Subcutaneous adipose tissue (tissue), 4 donors: ENCODE data around the gene ETS2. TPM values are rescaled to one million over a fixed set of nuclear protein-coding genes. Genes with fewer than 3 reads are reported as not detected.

Experiments used
- total RNA-seq, 4 donors: library from RNA; depleted of rRNA; stranded (reverse); fragments of >200 nt; gene quantifications; one replicate each; pipeline ENCODE4 v1.1.0, GENCODE V29; 2016
- TF ChIP-seq, protein P1 (sequence below): fragments of 450-650 bp; IDR thresholded peaks from one replicate; pipeline ENCODE4 v1.5.1; 2016; ENCODE audit warnings: low read depth, mild to moderate bottlenecking, control low read depth, antibody characterized with exemption, moderate library complexity

Gene ETS2
- total RNA-seq, 4 donors from 2014 or later: 53.5 to 68.7 (median 56.0) TPM

DNA sequence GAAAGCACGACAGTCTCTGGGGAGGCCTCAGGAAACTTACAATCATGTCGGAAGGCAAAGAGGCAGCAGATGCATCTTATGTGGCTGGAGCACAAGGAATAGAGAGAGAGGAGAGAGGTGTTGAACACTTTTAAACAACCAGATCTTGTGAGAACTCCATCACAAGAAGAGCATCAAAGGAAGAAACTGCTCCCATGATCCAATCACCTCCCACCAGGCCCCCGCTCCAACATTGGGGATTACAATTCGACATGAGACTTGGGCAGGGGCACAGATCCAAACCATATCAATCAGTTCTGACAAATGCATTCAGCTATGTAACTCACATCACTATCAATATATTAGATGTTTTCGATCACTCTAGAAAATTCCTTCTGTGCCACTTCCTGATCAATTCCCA, 37.6 kb downstream of the ETS2 start:
- TF ChIP-seq, protein P1, sequence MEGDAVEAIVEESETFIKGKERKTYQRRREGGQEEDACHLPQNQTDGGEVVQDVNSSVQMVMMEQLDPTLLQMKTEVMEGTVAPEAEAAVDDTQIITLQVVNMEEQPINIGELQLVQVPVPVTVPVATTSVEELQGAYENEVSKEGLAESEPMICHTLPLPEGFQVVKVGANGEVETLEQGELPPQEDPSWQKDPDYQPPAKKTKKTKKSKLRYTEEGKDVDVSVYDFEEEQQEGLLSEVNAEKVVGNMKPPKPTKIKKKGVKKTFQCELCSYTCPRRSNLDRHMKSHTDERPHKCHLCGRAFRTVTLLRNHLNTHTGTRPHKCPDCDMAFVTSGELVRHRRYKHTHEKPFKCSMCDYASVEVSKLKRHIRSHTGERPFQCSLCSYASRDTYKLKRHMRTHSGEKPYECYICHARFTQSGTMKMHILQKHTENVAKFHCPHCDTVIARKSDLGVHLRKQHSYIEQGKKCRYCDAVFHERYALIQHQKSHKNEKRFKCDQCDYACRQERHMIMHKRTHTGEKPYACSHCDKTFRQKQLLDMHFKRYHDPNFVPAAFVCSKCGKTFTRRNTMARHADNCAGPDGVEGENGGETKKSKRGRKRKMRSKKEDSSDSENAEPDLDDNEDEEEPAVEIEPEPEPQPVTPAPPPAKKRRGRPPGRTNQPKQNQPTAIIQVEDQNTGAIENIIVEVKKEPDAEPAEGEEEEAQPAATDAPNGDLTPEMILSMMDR: no peak

DNA sequence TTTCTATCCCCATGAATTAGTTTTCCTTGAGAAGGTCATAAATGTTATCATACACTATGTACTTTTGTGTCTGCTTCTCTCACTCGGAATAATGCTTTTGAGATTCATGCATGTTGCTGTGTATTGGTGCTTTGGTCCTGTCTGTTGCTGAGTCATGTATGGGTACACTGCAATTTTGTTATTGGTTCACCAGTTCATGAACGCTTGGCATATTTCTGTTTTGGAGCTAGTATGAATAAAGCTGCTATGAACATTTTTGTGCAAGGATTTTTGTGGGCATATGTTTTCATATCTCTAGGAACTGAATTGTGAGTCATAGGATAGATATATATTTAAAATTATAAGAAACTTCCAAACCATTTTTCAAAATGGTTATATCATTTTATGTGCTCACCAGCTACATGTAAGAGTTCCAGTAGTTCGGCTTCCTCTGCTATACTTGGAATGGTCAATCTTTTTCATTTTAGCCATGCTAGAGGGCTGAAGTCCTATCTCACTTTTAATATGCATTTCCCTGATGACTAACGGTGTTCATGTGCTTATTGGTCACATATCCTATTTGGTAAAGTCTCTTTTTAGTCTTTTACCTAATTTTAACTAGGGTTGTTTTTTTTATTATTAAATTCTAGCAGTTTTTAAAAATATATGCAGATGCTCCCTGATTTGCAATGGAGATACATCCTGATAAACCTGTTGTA, 38.2 kb downstream of the ETS2 start:
- TF ChIP-seq, protein P1: no peak

DNA sequence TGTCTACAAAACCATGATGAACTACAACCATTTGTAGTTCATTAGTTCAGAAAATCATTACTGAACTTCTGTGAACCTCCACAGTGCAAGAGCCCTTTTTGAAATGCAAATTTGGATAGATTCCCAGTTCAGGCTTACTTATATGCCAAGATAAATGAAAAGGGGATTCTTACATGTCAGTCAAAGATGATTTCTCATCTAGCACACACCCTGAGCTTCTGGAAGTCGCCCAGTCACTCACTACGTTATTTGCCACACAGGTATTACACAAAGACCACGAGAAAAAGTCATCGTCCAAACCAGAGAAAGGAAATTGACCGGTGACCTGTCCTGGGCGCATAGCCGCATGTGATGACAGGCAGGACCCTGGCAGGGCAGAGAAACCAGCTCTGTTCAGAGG, 41.8 kb downstream of the ETS2 start:
- TF ChIP-seq, protein P1: no peak

DNA sequence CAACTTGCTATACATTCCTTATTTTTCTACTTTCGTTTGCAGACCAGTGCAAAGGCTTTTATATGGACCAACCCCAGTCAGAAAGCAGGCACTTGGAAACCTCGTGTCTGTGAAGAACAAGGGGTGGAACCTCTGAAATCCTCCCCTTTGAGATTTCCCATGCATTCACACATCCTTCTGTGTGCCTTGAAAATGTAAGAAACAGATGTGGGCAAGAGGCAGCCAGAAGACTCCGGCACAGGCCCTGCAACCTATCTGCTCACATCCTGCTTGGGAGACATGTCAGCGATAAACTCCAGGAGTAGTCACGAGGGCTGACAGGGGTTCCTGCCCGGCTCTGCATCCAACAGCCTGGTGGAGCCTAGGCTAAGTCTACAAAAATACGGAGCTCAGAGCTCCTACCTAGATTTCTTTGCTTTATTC, 42.5 kb downstream of the ETS2 start:
- TF ChIP-seq, protein P1: no peak

DNA sequence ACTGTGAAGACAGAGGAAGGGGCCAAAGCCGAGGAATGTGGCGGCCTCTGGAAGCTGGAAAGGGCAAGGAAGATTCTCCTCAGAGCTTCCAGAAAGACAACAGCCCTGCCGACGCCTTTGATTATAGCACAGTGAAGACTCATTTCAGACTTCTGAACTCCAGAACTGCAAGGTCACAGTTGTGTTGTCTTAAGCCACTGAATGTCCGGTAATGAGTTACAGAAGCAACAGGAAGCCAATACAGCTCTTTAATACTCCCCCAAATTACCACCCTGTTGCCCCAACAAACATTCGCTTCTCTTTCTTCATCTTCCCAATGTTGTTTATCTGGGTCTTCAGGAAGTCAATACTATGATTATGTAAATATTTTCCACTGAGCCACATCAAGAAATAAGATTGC, 44.0 kb downstream of the ETS2 start:
- TF ChIP-seq, protein P1: no peak

DNA sequence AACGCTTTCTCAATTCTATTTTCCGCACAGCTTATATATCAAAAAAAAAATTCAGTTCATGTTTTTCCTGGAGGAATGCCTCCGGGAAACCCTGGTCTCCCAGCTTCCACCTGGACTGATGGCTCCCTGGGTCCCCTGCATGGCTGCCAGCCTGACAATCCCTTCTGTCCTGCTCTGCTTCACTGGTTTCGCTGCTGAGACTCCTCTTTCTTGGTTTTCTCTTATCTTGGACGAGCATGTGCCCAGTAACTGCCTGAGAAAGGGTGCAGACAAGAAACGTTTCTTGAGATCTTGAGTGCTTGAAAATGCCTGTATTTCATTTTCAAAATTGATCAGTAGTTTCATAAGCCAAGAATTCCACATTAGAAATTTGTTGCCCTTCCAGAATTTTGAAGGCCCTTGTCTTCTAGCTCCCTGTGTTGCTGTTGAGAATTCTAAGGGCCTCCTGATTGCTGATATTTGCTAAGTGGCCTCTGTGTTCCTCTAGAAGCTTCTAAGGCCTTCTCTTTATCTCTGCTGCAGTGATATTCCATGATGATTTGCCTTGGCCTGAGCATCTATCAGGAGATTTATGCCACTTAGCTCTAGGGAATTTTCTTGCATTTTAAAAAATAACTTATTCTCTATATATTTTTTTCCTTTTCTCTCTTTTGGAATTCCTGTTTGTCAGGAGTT, 44.7 kb downstream of the ETS2 start:
- TF ChIP-seq, protein P1: no peak

DNA sequence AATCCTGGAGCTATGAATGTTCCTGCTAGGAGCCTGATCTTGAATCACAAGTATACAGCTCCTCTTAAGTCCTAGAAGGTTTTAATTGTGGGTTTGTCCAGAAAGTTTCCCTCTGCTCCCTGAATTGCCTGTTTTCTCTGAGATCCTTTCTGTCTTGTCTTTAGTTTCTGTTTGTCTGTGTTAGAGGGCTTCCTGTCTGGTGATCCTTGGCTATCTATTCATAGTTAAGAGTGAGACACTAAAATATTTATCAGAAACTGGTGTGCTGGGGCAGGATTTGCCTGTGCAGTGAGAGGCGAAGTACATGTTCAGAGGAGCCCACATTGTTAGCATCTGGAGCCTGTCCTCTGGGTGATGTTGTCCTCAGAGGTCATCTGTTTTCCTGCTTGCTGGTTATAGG, 45.4 kb downstream of the ETS2 start:
- TF ChIP-seq, protein P1: no peak
